CD4-positive, alpha-beta T cell (primary cell): ENCODE data around the gene ADGRV1. TPM values are rescaled to one million over a fixed set of nuclear protein-coding genes. Genes with fewer than 3 reads are reported as not detected.

Experiments
- ATAC-seq: fragments of 200-7000 bp; cut with Tn5 transposase; one replicate; pipeline ENCODE4 v1.10.0; 2022; ENCODE audit warnings: mild to moderate bottlenecking; ENCODE audit not compliant: poor library complexity
- CTCF ChIA-PET: fragments of 350-600 bp; sonication (Branson Sonifier 250); formaldehyde crosslinking; loops from one replicate; lab custom pipeline; 2021; ENCODE audit warnings: antibody characterized with exemption, inconsistent platforms; lab: Charles Lee
- POLR2A ChIA-PET: fragments of 350-600 bp; sonication (Branson Sonifier 250); formaldehyde crosslinking; loops from one replicate; lab custom pipeline; 2021; ENCODE audit warnings: antibody characterized with exemption, inconsistent platforms; lab: Charles Lee
- DNase-seq, 14 experiments: peaks; one replicate each; pipeline ENCODE4 v3.0.0-alpha.2; 2013 to 2020; ENCODE audit warnings: mixed read lengths in 2 of 14
- H3K27ac ChIP-seq, 2 donors: one replicate each; pipeline versions ENCODE4 v1.5.1 to v1.7.0; 2013; ENCODE audit warnings: low read length in 2 of 2, low read depth in 1 of 2, mild to moderate bottlenecking in 1 of 2
- H3K27me3 ChIP-seq, 2 experiments: 1 replicate in 1 of 2; 2 replicates in 1 of 2; pipeline versions ENCODE4 v1.6.1 to v1.7.0; 2013; ENCODE audit warnings: low read length in 2 of 2, control low read depth in 1 of 2, mild to moderate bottlenecking in 1 of 2, moderate library complexity in 1 of 2; ENCODE audit not compliant: insufficient read depth in 2 of 2, control insufficient read depth in 1 of 2
- H3K36me3 ChIP-seq: one replicate; pipeline ENCODE4 v1.6.1; 2013; ENCODE audit warnings: low read length, control low read depth; ENCODE audit not compliant: insufficient read depth
- H3K4me1 ChIP-seq: one replicate; pipeline ENCODE4 v1.6.1; 2013; ENCODE audit warnings: low read length, control low read depth; ENCODE audit not compliant: insufficient read depth
- H3K4me3 ChIP-seq: one replicate; pipeline ENCODE4 v1.5.1; 2013; ENCODE audit warnings: mild to moderate bottlenecking, low read length, moderate library complexity
- H3K9me3 ChIP-seq, 2 experiments: 1 replicate in 1 of 2; 2 replicates in 1 of 2; pipeline versions ENCODE4 v1.6.1 to v1.7.0; 2013; ENCODE audit warnings: low read length in 2 of 2, mild to moderate bottlenecking in 2 of 2, control low read depth in 1 of 2, moderate library complexity in 1 of 2; ENCODE audit not compliant: control insufficient read depth in 1 of 2, insufficient read depth in 1 of 2
- H3K27ac Mint-ChIP-seq: one replicate; pipeline ENCODE4 v1.8.0; 2020; ENCODE audit warnings: mixed read lengths
- H3K27me3 Mint-ChIP-seq: one replicate; pipeline ENCODE4 v1.8.0; 2021; ENCODE audit warnings: mixed read lengths
- H3K36me3 Mint-ChIP-seq: one replicate; pipeline ENCODE4 v1.8.0; 2021; ENCODE audit warnings: low read depth, mixed read lengths
- H3K4me1 Mint-ChIP-seq: one replicate; pipeline ENCODE4 v1.8.0; 2021; ENCODE audit warnings: low read depth, mixed read lengths
- H3K4me3 Mint-ChIP-seq: one replicate; pipeline ENCODE4 v1.8.0; 2020; ENCODE audit warnings: mild to moderate bottlenecking, mixed read lengths
- H3K9me3 Mint-ChIP-seq: one replicate; pipeline ENCODE4 v1.8.0; 2020; ENCODE audit warnings: mixed read lengths
- intact Hi-C, 2 experiments: fragments of 100-400 bp; cut with DNase I in 1 of 2; cut with micrococcal nuclease in 1 of 2; formaldehyde crosslinking; loops; one replicate each; pipeline versions ENCODE4 v1.15.1 to v1.9.0; 2023 to 2025; cut with DNase I, micrococcal nuclease
- total RNA-seq, 174 experiments: library from RNA in 2 of 174; stranded (reverse) in 2 of 174; gene quantifications; one replicate each; pipeline ENCODE4 v1.2.3 and lab custom pipeline; 2021 to 2026
- TF ChIP-seq, protein P1 (sequence below): fragments of 200-600 bp; IDR thresholded peaks from one replicate; pipeline ENCODE4 v1.8.0; 2022; ENCODE audit warnings: antibody characterized with exemption, mild to moderate bottlenecking

The ADGRV1 gene
- total RNA-seq, 2 experiments from 2014 or later = 0.81 to 1.2 TPM

DNA sequence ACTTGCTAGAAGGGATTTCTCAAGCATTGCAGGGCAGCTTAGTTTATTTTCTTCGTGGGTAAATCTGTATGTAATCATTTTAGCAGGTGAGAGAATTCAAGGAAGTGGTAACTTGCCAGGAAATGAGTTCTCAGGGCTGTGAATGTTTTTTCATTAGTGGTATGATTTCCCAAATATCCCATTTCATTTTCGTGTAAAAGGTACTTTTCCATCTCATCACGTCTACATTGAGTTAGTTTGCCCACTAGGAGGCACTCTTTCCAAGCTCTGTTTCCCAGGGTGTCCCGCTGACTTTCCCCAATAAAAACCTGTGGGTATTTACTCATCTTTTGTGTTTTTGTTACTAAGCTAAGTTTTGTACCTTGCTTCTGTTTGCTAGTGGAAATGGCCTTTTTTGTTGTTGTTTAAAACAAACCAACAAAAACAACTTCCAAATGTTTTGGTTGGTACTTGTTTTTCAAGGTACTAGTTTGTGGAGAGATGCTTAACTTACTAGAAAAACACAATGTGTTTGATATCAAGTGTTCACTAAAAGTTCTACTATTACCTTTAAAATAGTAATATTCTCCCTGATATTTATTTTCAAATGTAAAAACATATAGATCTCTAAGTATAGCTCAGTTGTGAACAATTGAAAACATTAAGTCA is 373.6 kb downstream of the ADGRV1 start:
- Mint-ChIP-seq H3K4me3 (no peak overlapping the region), H3K4me1 (no peaks in the 10 kb centered on the region), H3K9me3 (peaks cover 2% of the 10 kb centered on the region), H3K27me3 (no peaks in the 10 kb centered on the region), H3K36me3 (no peaks in the 10 kb centered on the region), H3K27ac (no peak overlapping the region)
- H3K4me1 ChIP-seq = no peaks in the 10 kb centered on the region
- peaks cover 0 to 5% of the 10 kb centered on the region in 2 experiments for H3K27me3 ChIP-seq
- TF ChIP-seq, protein P1, sequence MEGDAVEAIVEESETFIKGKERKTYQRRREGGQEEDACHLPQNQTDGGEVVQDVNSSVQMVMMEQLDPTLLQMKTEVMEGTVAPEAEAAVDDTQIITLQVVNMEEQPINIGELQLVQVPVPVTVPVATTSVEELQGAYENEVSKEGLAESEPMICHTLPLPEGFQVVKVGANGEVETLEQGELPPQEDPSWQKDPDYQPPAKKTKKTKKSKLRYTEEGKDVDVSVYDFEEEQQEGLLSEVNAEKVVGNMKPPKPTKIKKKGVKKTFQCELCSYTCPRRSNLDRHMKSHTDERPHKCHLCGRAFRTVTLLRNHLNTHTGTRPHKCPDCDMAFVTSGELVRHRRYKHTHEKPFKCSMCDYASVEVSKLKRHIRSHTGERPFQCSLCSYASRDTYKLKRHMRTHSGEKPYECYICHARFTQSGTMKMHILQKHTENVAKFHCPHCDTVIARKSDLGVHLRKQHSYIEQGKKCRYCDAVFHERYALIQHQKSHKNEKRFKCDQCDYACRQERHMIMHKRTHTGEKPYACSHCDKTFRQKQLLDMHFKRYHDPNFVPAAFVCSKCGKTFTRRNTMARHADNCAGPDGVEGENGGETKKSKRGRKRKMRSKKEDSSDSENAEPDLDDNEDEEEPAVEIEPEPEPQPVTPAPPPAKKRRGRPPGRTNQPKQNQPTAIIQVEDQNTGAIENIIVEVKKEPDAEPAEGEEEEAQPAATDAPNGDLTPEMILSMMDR = peak; percentile 62
- H3K36me3 ChIP-seq = no peaks in the 10 kb centered on the region
- CTCF ChIA-PET = interaction anchor here (0.6 to 1.7 kb wide), 7 partner anchors 9 to 488 kb away, joined by 3 to 8 read pairs (median 3); no protein-coding TSS in a partner anchor
- no peak overlapping the region for H3K27ac ChIP-seq
- ATAC-seq (no peak), DNase-seq (peak in 7 of 14 experiments; percentile 1 to 62 (median 44))
- no peaks in the 10 kb centered on the region for H3K9me3 ChIP-seq
- no peak overlapping the region for H3K4me3 ChIP-seq
- intact Hi-C loops = loop anchor here (1.0 to 5.0 kb wide), 3 partner anchors 295 to 487 kb away; no protein-coding TSS in a partner anchor
- POLR2A ChIA-PET = interaction anchor here (0.7 to 1.7 kb wide), 2 partner anchors 18 to 453 kb away, joined by 3 to 8 read pairs; no protein-coding TSS in a partner anchor

DNA sequence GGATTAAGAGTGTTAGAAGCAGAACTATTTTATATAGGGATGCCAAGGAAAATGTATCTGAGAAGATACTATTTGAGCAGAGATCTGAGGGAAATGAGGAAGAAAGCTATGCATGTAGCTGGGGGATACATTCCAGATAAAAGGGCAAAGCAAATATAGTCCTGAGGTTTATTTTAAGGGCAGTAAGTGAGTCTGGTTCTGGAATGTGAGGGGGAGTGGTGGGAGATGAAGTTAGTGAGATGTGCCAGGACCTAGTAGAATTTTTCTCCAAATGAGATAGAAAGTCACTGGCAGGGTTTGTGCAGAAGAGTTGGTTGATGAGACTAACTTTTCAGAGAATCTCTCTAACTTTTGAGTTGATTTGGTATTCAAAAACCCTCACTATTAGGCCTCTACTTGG is 374.7 kb downstream of the ADGRV1 start:
- no peaks in the 10 kb centered on the region for H3K4me1 ChIP-seq
- H3K4me3 Mint-ChIP-seq = no peak overlapping the region
- no peaks in the 10 kb centered on the region for H3K9me3 ChIP-seq
- ATAC-seq (no peak), DNase-seq (no peak)
- no peaks in the 10 kb centered on the region for H3K36me3 Mint-ChIP-seq
- H3K27ac ChIP-seq = no peak overlapping the region
- ChIA-PET CTCF (no interaction called here), POLR2A (no interaction called here)
- H3K4me3 ChIP-seq = no peak overlapping the region
- TF ChIP-seq, protein P1 = no peak
- no peaks in the 10 kb centered on the region for H3K36me3 ChIP-seq
- H3K27ac Mint-ChIP-seq = no peak overlapping the region
- H3K4me1 Mint-ChIP-seq = no peaks in the 10 kb centered on the region
- H3K27me3 ChIP-seq = peaks cover 0 to 5% of the 10 kb centered on the region in 2 experiments
- H3K27me3 Mint-ChIP-seq = no peaks in the 10 kb centered on the region
- peaks cover 2% of the 10 kb centered on the region for H3K9me3 Mint-ChIP-seq
- intact Hi-C loops = loop anchor here in 1 of 2 experiments (5.0 kb wide), 1 partner anchor 294 kb away; no protein-coding TSS in a partner anchor

DNA sequence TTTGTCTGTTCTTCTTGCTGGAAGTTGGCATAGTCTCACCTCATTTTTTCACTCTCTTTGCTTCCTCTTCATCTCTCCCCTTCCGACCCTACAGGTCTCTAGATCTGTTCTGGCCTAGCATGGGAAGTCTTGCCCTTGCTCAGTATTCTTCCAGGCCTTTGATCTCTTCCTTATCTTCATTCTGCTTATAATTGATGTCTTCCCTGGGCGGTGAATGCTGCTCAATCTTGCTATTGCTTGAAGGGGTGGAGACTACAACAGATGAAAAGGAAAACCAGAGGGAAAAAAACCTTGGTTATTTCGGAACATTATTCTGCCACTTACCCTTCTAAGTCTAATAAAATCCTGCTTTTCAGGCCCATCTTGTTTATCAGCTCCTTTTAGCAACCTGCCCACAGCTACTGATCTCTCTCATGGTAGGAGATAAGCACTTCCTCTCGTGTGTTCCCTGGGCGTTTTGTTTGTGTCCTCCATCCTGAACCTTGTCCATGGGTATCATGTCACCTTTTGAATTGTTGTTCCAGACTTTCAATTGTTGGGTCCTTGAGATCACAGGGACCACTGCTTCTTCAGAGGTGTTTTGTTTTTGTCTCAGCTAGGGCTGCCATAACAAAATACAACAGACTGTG is 375.6 kb downstream of the ADGRV1 start:
- H3K4me3 ChIP-seq = no peak overlapping the region
- H3K27me3 ChIP-seq = peaks cover 0 to 5% of the 10 kb centered on the region in 2 experiments
- ATAC-seq = no peak
- Mint-ChIP-seq H3K4me3 (no peak overlapping the region), H3K4me1 (no peaks in the 10 kb centered on the region), H3K36me3 (no peaks in the 10 kb centered on the region), H3K9me3 (peaks cover 2% of the 10 kb centered on the region), H3K27me3 (no peaks in the 10 kb centered on the region), H3K27ac (no peak overlapping the region)
- POLR2A ChIA-PET = no interaction called here
- CTCF ChIA-PET = no interaction called here
- no peaks in the 10 kb centered on the region for H3K36me3 ChIP-seq
- intact Hi-C loops = loop anchor here in 1 of 2 experiments (5.0 kb wide), 1 partner anchor 293 kb away; no protein-coding TSS in a partner anchor
- no peak for DNase-seq
- no peaks in the 10 kb centered on the region for H3K9me3 ChIP-seq
- H3K4me1 ChIP-seq = no peaks in the 10 kb centered on the region
- TF ChIP-seq, protein P1 = no peak
- H3K27ac ChIP-seq = no peak overlapping the region
